Type B pancreatic cell (in vitro differentiated cells): ENCODE measurements around the gene NECTIN2. TPM values are rescaled to one million over a fixed set of nuclear protein-coding genes. Genes with fewer than 3 reads are reported as not detected.

Experiments used
- DNase-seq: peaks from one replicate; pipeline ENCODE4 v3.0.0; 2021; ENCODE audit warnings: mixed read lengths; ENCODE audit not compliant: unreplicated experiment; ENCODE audit errors: extremely low spot score
- H3K27ac Mint-ChIP-seq: 2 replicates; pipeline ENCODE4 v1.8.0; 2021; ENCODE audit warnings: mild to moderate bottlenecking, mixed read lengths
- H3K27me3 Mint-ChIP-seq: 2 replicates; pipeline ENCODE4 v1.8.0; 2021; ENCODE audit warnings: mixed read lengths
- H3K36me3 Mint-ChIP-seq: 2 replicates; pipeline ENCODE4 v1.8.0; 2021; ENCODE audit warnings: mixed read lengths
- H3K4me1 Mint-ChIP-seq: one replicate; pipeline ENCODE4 v1.8.0; 2021; ENCODE audit warnings: mixed read lengths; ENCODE audit not compliant: unreplicated experiment
- H3K4me3 Mint-ChIP-seq: 2 replicates; pipeline ENCODE4 v1.8.0; 2021; ENCODE audit warnings: mild to moderate bottlenecking, mixed read lengths
- H3K9me3 Mint-ChIP-seq: 2 replicates; pipeline ENCODE4 v1.8.0; 2021; ENCODE audit warnings: mixed read lengths
- total RNA-seq: library from RNA; stranded (reverse); gene quantifications from 2 replicates; pipeline ENCODE4 v1.2.1, GENCODE V29; 2021; ENCODE audit warnings: low replicate concordance
- TF ChIP-seq, protein P1 (sequence below): fragments of 200-600 bp; sonication (generic); conservative IDR thresholded peaks from 2 replicates; pipeline ENCODE4 v1.5.0; 2021; ENCODE audit warnings: antibody characterized with exemption, mild to moderate bottlenecking

NECTIN2 gene
- total RNA-seq, 1 donor from 2014 or later = 123 TPM

DNA sequence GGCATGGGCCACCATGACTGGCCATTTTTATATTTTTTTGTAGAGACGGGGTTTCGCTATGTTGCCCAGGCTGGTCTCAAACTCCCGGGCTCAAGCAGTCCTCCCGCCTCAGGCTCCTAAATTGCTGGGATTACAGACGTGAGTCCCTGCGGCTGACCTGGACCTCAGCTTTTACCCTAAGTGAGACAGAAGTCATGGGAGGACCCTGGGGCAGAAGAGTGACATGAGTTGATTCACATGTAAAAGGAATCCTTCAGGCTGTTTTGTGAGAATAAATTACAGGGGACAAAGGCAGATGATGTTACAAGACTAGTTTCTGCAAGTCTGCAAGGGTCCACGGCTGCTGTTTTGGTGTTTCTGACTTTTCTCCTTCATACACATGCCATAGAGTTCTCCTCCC lies 39.8 kb upstream of the NECTIN2 start:
- TF ChIP-seq, protein P1, sequence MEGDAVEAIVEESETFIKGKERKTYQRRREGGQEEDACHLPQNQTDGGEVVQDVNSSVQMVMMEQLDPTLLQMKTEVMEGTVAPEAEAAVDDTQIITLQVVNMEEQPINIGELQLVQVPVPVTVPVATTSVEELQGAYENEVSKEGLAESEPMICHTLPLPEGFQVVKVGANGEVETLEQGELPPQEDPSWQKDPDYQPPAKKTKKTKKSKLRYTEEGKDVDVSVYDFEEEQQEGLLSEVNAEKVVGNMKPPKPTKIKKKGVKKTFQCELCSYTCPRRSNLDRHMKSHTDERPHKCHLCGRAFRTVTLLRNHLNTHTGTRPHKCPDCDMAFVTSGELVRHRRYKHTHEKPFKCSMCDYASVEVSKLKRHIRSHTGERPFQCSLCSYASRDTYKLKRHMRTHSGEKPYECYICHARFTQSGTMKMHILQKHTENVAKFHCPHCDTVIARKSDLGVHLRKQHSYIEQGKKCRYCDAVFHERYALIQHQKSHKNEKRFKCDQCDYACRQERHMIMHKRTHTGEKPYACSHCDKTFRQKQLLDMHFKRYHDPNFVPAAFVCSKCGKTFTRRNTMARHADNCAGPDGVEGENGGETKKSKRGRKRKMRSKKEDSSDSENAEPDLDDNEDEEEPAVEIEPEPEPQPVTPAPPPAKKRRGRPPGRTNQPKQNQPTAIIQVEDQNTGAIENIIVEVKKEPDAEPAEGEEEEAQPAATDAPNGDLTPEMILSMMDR = no peak
- Mint-ChIP-seq H3K27ac (peak overlapping the region; percentile 70), H3K9me3 (no peaks in the 10 kb centered on the region)

DNA sequence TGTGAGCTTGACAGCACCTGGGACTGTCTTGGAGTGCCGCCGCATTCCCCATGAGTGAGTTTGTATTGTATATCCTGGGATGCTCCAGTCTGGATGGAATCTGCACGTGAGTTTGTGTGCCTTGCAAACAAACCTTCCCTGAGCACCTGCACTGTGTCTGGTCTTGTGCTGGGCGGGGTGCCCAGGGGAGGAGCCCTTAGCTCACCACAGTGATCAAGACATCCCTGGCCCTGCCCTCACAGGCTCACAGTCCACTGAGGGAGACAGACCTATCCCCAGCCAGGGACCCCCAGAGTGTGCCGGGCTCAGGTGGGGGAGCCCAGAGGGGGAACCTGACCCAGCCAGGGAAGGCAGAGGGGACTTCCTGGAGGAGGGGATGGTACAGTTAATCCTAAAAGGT lies 38.9 kb upstream of the NECTIN2 start:
- Mint-ChIP-seq H3K27ac (peak overlapping the region; percentile 70), H3K9me3 (no peaks in the 10 kb centered on the region), H3K27me3 (peaks cover 3% of the 10 kb centered on the region), H3K4me3 (peak overlapping the region; percentile 44), H3K36me3 (no peaks in the 10 kb centered on the region), H3K4me1 (peaks cover 24% of the 10 kb centered on the region)
- TF ChIP-seq, protein P1 = no peak
- DNase-seq = no peak

More for the DNA sequence above, 39.8 kb upstream of the NECTIN2 start:
- no peak for DNase-seq
- Mint-ChIP-seq H3K4me1 (peaks cover 24% of the 10 kb centered on the region), H3K27me3 (peaks cover 3% of the 10 kb centered on the region), H3K36me3 (no peaks in the 10 kb centered on the region), H3K4me3 (peak overlapping the region; percentile 44)

DNA sequence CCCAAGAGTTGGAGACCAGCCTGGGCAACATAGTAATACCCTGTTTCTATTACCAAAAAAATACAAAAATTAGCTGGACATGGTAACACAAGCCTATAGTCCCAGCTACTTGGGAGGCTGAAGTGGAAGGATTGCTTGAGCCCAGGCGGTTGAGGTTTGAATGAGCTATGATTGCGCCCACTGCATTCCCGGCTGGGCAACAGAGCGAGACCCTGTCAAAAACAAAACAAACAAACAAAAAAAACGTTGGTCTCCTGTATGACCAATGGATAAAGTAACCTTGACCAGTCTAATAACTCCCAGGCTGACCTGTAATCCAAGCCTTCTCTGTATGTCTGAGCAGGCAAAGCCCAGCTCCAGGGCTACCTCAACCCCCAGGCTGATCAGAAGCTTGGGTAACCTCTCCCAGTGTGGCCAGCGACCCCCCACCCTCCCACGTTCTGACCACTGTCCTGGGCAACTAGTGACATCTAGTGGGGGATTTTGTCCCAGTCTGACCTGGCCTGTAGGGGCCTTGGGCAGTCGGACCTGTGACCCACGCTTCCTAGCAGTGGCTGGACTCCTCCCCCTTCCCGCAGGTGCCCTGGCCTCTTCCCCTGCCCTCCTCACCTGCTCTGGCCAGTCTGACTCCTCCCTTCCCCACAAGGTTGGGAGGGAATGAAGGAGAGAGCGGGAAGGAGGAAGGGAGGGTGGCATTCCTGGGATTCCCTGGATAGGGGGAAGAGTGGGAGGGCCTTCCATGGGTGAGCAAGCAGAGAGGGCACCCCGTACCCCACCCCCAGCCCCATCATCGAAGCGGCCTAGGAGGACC lies 38.2 kb upstream of the NECTIN2 start:
- TF ChIP-seq, protein P1 = peak; percentile 68
- Mint-ChIP-seq H3K4me3 (peak overlapping the region; percentile 84), H3K27ac (peak overlapping the region; percentile 70), H3K27me3 (peaks cover 3% of the 10 kb centered on the region), H3K4me1 (peaks cover 24% of the 10 kb centered on the region), H3K9me3 (no peaks in the 10 kb centered on the region), H3K36me3 (no peaks in the 10 kb centered on the region)
- DNase-seq = no peak

DNA sequence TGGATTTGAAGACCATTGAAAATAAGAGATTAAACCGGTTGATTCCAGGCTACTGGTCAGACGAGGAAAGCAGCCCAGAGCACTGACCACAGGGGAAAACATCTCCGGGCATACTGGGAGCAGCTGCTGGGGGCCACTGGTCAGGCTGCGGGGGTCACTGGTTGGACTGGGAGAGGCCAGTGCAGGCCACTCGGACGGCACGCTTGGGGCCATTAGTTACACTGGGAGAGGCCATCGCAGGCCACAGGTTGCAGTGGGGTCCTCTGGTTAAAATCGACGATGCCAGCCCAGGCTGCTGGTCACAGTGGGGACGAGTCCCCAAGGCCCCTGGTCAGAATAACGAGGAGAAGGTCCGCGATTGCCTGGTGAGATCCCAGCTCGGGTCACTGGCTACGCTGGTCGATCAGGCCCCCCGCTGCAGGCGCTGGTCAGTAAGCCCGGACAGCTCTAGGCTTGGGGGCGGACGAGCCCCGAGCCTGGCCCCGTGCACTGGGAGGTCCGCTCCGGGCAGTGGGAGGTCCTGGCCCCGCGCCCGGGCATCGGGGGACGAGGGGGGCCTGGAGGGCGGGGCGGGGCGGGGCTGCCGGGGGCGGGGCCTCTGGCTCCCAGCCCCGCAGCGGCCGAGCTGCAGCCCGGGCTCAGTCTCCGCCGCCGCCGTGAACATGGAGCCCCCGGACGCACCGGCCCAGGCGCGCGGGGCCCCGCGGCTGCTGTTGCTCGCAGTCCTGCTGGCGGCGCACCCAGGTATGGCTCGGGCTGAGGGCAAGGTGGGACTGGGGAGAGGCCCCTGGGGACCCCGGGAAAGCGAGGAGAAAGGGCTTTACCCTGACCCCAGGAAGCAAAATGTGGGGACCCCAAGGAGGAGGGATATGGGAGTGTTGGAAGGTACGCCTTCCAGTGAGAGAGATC lies 37.4 kb upstream of the NECTIN2 start, which contains the start of gene BCAM:
TSS of gene BCAM (plus strand) at position 641 of the 909 bp plus-strand sequence. CDS start at position 663, 22 bp downstream.
- Mint-ChIP-seq H3K36me3 (peaks cover 2% of the 10 kb centered on the region), H3K4me1 (peaks cover 24% of the 10 kb centered on the region), H3K27me3 (peaks cover 3% of the 10 kb centered on the region), H3K9me3 (no peaks in the 10 kb centered on the region), H3K4me3 (peak within 1 kb of the TSS; percentile 84), H3K27ac (peak within 1 kb of the TSS; percentile 72)
- DNase-seq = peak; percentile 79
- TF ChIP-seq, protein P1 = no peak

DNA sequence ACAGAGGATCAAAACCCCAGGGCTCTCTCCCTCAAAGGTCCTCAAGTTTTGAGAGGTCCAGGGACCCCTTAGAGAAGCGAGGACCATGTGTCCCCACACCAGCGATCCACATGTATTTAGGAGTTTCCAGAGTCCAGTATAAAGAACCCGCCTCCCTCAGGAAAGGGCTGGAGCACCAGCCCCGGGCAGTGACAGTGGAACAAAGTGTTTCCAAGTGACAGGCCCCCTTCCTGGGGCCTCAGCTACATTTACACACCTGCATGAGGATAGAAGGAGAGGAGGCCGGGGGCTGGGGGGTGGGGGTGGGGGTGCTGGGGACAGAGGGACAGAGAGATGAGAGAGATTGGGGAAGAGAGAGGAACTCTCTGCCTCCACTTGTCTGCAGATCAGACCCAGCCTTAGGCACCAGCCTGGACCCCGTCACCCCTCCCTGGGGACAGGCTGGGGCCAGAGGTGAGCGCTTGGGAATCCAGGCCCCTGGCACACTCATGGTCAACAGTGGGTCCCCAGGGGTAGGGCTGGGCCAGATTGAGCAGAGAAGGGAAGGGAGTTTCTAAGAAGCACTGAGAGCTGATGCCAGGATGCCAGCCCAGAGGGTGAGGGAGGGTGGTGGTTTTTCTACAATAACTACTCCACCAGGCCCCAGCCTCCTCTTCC lies 36.4 kb upstream of the NECTIN2 start:
- peaks cover 9% of the 10 kb centered on the region for H3K36me3 Mint-ChIP-seq
- TF ChIP-seq, protein P1 = no peak
- DNase-seq = no peak
- peak overlapping the region; percentile 72 for H3K27ac Mint-ChIP-seq
- no peaks in the 10 kb centered on the region for H3K9me3 Mint-ChIP-seq
- peaks cover 3% of the 10 kb centered on the region for H3K27me3 Mint-ChIP-seq
- H3K4me3 Mint-ChIP-seq = peak overlapping the region; percentile 84
- H3K4me1 Mint-ChIP-seq = peaks cover 24% of the 10 kb centered on the region
